ENCODE data around the gene PPP1R8.

Gene PPP1R8

GRCh38 chr1:27886353-27886679 is 55.7 kb downstream of the PPP1R8 start:
- DNase-seq (ENCODE audit: low read depth), result no peak
- no peak for TF ChIP-seq CTCF (IDR thresholded peaks at IDR 0.05; ENCODE audit: control insufficient read depth, extremely low read depth, insufficient read depth)
- no peak overlapping the region for H3K4me3 ChIP-seq (ENCODE audit: low read depth, low read length)

GRCh38 chr1:27886744-27887143 is 56.2 kb downstream of the PPP1R8 start:
- H3K4me3 ChIP-seq (ENCODE audit: low read depth, low read length), result no peak overlapping the region
- TF ChIP-seq CTCF (IDR thresholded peaks at IDR 0.05; ENCODE audit: control insufficient read depth, extremely low read depth, insufficient read depth), result no peak
- no peak for DNase-seq (ENCODE audit: low read depth)

GRCh38 chr1:27887215-27888021 is 56.8 kb downstream of the PPP1R8 start:
- DNase-seq (ENCODE audit: low read depth), result no peak
- no peak for TF ChIP-seq CTCF (IDR thresholded peaks at IDR 0.05; ENCODE audit: control insufficient read depth, extremely low read depth, insufficient read depth)
- no peak overlapping the region for H3K4me3 ChIP-seq (ENCODE audit: low read depth, low read length)

GRCh38 chr1:27889506-27889905 is 58.9 kb downstream of the PPP1R8 start:
- DNase-seq (ENCODE audit: low read depth), result no peak
- no peak overlapping the region for H3K4me3 ChIP-seq (ENCODE audit: low read depth, low read length)

GRCh38 chr1:27891196-27891889 is 60.8 kb downstream of the PPP1R8 start:
- TF ChIP-seq CTCF (IDR thresholded peaks at IDR 0.05; ENCODE audit: control insufficient read depth, extremely low read depth, insufficient read depth), result no peak
- DNase-seq (ENCODE audit: low read depth), result no peak
- H3K4me3 ChIP-seq (ENCODE audit: low read depth, low read length), result no peak overlapping the region

More at GRCh38 chr1:27889506-27889905, 58.9 kb downstream of the PPP1R8 start:
- no peak for TF ChIP-seq CTCF (IDR thresholded peaks at IDR 0.05; ENCODE audit: control insufficient read depth, extremely low read depth, insufficient read depth)

- no peak for TF ChIP-seq CTCF (IDR thresholded peaks at IDR 0.05; ENCODE audit: control insufficient read depth, extremely low read depth, insufficient read depth)
- H3K4me3 ChIP-seq (ENCODE audit: low read depth, low read length), result no peak overlapping the region
- no peak for DNase-seq (ENCODE audit: low read depth)
Measured at GRCh38 chr1:27894521-27894920, 63.9 kb downstream of the PPP1R8 start.
